HCT116 (cell line): ENCODE measurements around the gene CFAP46. TPM values are rescaled to one million over a fixed set of nuclear protein-coding genes. Genes with fewer than 3 reads are reported as not detected.

ENCODE experiments used
- ATAC-seq: fragments of 200-7000 bp; cut with Tn5 transposase; 2 replicates; pipeline ENCODE4 v1.9.1; 2020; ENCODE audit warnings: mild to moderate bottlenecking, moderate library complexity
- BruUV-seq: library from RNA; stranded (reverse); fragments of 400-500 nt; replicated peaks from 2 replicates; lab custom pipeline; 2021; lab: Mats Ljungman, UMichigan
- CTCF ChIA-PET: fragments of 300-600 bp; sonication (Branson Sonifier 250); formaldehyde crosslinking; loops from one replicate; lab custom pipeline; 2021; ENCODE audit warnings: antibody characterized with exemption; lab: Charles Lee
- POLR2A ChIA-PET: fragments of 300-600, 350-600 bp; sonication (Branson Sonifier 250); formaldehyde crosslinking; loops from one replicate; lab custom pipeline; 2021; ENCODE audit warnings: antibody characterized with exemption; lab: Charles Lee
- RAD21 ChIA-PET, 2 experiments: fragments of 300-600 bp; sonication (Branson Sonifier 250); formaldehyde crosslinking; loops; one replicate each; lab custom pipeline; 2023; ENCODE audit warnings: low total read pairs in 2 of 2; ENCODE audit not compliant: uncharacterized antibody in 2 of 2, unreplicated experiment in 2 of 2, low non-redundant PET in 1 of 2; lab: Charles Lee
- DNase-seq: peaks from one replicate; pipeline ENCODE4 v3.0.0-alpha.2; 2010; ENCODE audit warnings: low read depth, low spot score
- H2AFZ ChIP-seq: fragments of 200-600 bp; shearing (Covaris generic), sonication (generic); 2 replicates; pipeline ENCODE4 v1.6.1; 2017; ENCODE audit warnings: low read depth, mixed run types, mixed read lengths, antibody characterized with exemption, low read length; ENCODE audit not compliant: poor library complexity, severe bottlenecking
- H3K27ac ChIP-seq: 2 replicates; pipeline ENCODE4 v1.5.1; 2012; ENCODE audit warnings: low read depth, low read length
- H3K27me3 ChIP-seq: fragments of 200-600 bp; sonication (generic); 2 replicates; pipeline ENCODE4 v1.6.1; 2016; ENCODE audit warnings: mixed run types, low read length, mixed read lengths; ENCODE audit not compliant: insufficient read depth
- H3K36me3 ChIP-seq, 2 experiments: fragments of 200-500 bp in 1 of 2; fragments of 200-600 bp in 1 of 2; sonication (Bioruptor generic) in 1 of 2; sonication (generic) in 1 of 2; 2 replicates each; pipeline versions ENCODE4 v1.5.1 to v1.6.1; 2014 to 2016; ENCODE audit warnings: low read length in 2 of 2, inconsistent platforms in 1 of 2, mixed read lengths in 1 of 2, mixed run types in 1 of 2; ENCODE audit not compliant: insufficient read depth in 2 of 2, control insufficient read depth in 1 of 2
- H3K4me1 ChIP-seq, 2 experiments: fragments of 200-600 bp in 1 of 2; sonication (generic) in 1 of 2; 2 replicates each; pipeline versions ENCODE4 v1.5.1 to v1.6.1; 2012 to 2017; ENCODE audit warnings: low read length in 2 of 2, inconsistent platforms in 1 of 2, mild to moderate bottlenecking in 1 of 2, mixed read lengths in 1 of 2, mixed run types in 1 of 2, moderate library complexity in 1 of 2; ENCODE audit not compliant: insufficient read depth in 2 of 2, control insufficient read depth in 1 of 2
- H3K4me2 ChIP-seq: fragments of 200-600 bp; sonication (generic); 2 replicates; pipeline ENCODE4 v1.6.1; 2017; ENCODE audit warnings: mixed run types, low read length, mixed read lengths
- H3K4me3 ChIP-seq, 2 experiments: fragments of 200-600 bp in 1 of 2; sonication (generic) in 1 of 2; replicated peaks in 1 of 2; 2 replicates each; pipeline ENCODE4 v1.5.1; 2011 to 2016; ENCODE audit warnings: low read length in 2 of 2, control low read depth in 1 of 2, low read depth in 1 of 2, mild to moderate bottlenecking in 1 of 2, mixed read lengths in 1 of 2, mixed run types in 1 of 2
- H3K79me2 ChIP-seq: fragments of 200-600 bp; sonication (generic); 2 replicates; pipeline ENCODE4 v1.6.1; 2017; ENCODE audit warnings: mild to moderate bottlenecking, mixed run types, low read length, moderate library complexity, mixed read lengths; ENCODE audit not compliant: insufficient read depth
- H3K9ac ChIP-seq: fragments of 200-600 bp; sonication (generic); 2 replicates; pipeline ENCODE4 v1.6.1; 2016; ENCODE audit warnings: low read length, mixed read lengths
- H3K9me2 ChIP-seq: fragments of 200-600 bp; sonication (generic), shearing (Covaris generic); 2 replicates; pipeline ENCODE4 v1.6.1; 2017; ENCODE audit warnings: mixed run types, mild to moderate bottlenecking, moderate library complexity; ENCODE audit not compliant: insufficient read depth
- H3K9me3 ChIP-seq, 2 experiments: fragments of 200-500 bp in 1 of 2; fragments of 200-600 bp in 1 of 2; sonication (Bioruptor generic) in 1 of 2; sonication (generic) in 1 of 2; 2 replicates each; pipeline ENCODE4 v1.6.1; 2014 to 2017; ENCODE audit warnings: low read length in 2 of 2, mixed read lengths in 2 of 2, inconsistent platforms in 1 of 2, low read depth in 1 of 2, mild to moderate bottlenecking in 1 of 2, mixed run types in 1 of 2, moderate library complexity in 1 of 2; ENCODE audit not compliant: control insufficient read depth in 1 of 2, insufficient read depth in 1 of 2
- H4K20me1 ChIP-seq: fragments of 200-600 bp; sonication (generic), shearing (Covaris generic); 2 replicates; pipeline ENCODE4 v1.6.1; 2017; ENCODE audit warnings: mixed run types, mild to moderate bottlenecking, moderate library complexity; ENCODE audit not compliant: insufficient read depth
- ATF3 ChIP-seq: IDR thresholded peaks from 2 replicates; pipeline ENCODE4 v1.6.1; 2012
- CBX3 ChIP-seq: IDR thresholded peaks from 2 replicates; pipeline ENCODE4 v1.6.1; 2012; ENCODE audit warnings: low read depth
- CTCF ChIP-seq, 3 experiments: fragments of 200-600 bp in 1 of 3; sonication (generic) in 1 of 3; IDR thresholded peaks in 2 of 3; conservative IDR thresholded peaks in 1 of 3; 2 replicates each; pipeline ENCODE4 v1.5.1; 2012 to 2017; ENCODE audit warnings: low read depth in 2 of 3, low read length in 2 of 3, antibody characterized with exemption in 1 of 3, borderline replicate concordance in 1 of 3, control low read depth in 1 of 3, mild to moderate bottlenecking in 1 of 3, mixed read lengths in 1 of 3, mixed run types in 1 of 3, moderate library complexity in 1 of 3; ENCODE audit not compliant: insufficient read depth in 1 of 3
- EGR1 ChIP-seq: IDR thresholded peaks from 2 replicates; pipeline ENCODE4 v1.6.1; 2012; ENCODE audit warnings: low read depth
- ELF1 ChIP-seq: IDR thresholded peaks from 2 replicates; pipeline ENCODE4 v1.6.1; 2012; ENCODE audit warnings: low read depth, borderline replicate concordance
- EZH2 ChIP-seq: fragments of 200-600 bp; sonication (generic); IDR thresholded peaks from 2 replicates; pipeline ENCODE4 v1.6.1; 2017; ENCODE audit warnings: antibody characterized with exemption, mixed run types
- FOSL1 ChIP-seq: IDR thresholded peaks from 2 replicates; pipeline ENCODE4 v1.6.1; 2012; ENCODE audit warnings: low read depth
- JUND ChIP-seq: IDR thresholded peaks from 2 replicates; pipeline ENCODE4 v1.6.1; 2012
- POLR2AphosphoS5 ChIP-seq: IDR thresholded peaks from 2 replicates; pipeline ENCODE4 v1.6.1; 2011; ENCODE audit warnings: mild to moderate bottlenecking, low read depth, low read length, moderate library complexity
- RAD21 ChIP-seq: IDR thresholded peaks from 2 replicates; pipeline ENCODE4 v1.6.1; 2012; ENCODE audit warnings: low read depth, mild to moderate bottlenecking
- REST ChIP-seq: IDR thresholded peaks from 2 replicates; pipeline ENCODE4 v1.6.1; 2012; ENCODE audit warnings: low read depth
- SIN3A ChIP-seq: IDR thresholded peaks from 2 replicates; pipeline ENCODE4 v1.6.1; 2012; ENCODE audit warnings: low read depth
- SP1 ChIP-seq: IDR thresholded peaks from 2 replicates; pipeline ENCODE4 v1.6.1; 2012; ENCODE audit warnings: low read depth
- SRF ChIP-seq: IDR thresholded peaks from 2 replicates; pipeline ENCODE4 v1.6.1; 2012; ENCODE audit warnings: low read depth
- TCF7L2 ChIP-seq: IDR thresholded peaks from 2 replicates; pipeline ENCODE4 v1.7.0; 2011; ENCODE audit warnings: borderline replicate concordance, inconsistent platforms; ENCODE audit not compliant: insufficient read depth, insufficient read length; ENCODE audit errors: extremely low read depth
- YY1 ChIP-seq: IDR thresholded peaks from 2 replicates; pipeline ENCODE4 v1.6.1; 2011; ENCODE audit warnings: low read length, low read depth, moderate library complexity, mild to moderate bottlenecking; ENCODE audit not compliant: insufficient replicate concordance; ENCODE audit errors: extremely low read depth
- ZNF274 ChIP-seq: fragments of 200-500 bp; sonication (Bioruptor generic); IDR thresholded peaks from 2 replicates; pipeline ENCODE4 v1.6.1; 2014; ENCODE audit warnings: mild to moderate bottlenecking, low read depth, low read length, inconsistent platforms
- intact Hi-C: fragments of 100-400 bp; cut with micrococcal nuclease; formaldehyde crosslinking; loops from 2 replicates; pipeline ENCODE4 v1.10.0; 2022
- total RNA-seq: library from RNA; stranded (reverse); gene quantifications from one replicate; pipeline ENCODE4 v1.2.1, GENCODE V29; 2021; ENCODE audit not compliant: unreplicated experiment

The CFAP46 gene
- total RNA-seq, 1 experiment from 2014 or later, result 1.4 TPM

GRCh38 chr10:132806110-132806509 lies 136.3 kb downstream of the CFAP46 start:
- H3K27me3 ChIP-seq, result no peaks in the 10 kb centered on the region
- no peak overlapping the region for H3K4me3 ChIP-seq
- H3K9ac ChIP-seq, result no peak overlapping the region
- ChIA-PET CTCF (no interaction called here), RAD21 (no interaction called here), POLR2A (no interaction called here)
- intact Hi-C loops, result no loop called here
- H3K9me3 ChIP-seq, result no peaks in the 10 kb centered on the region
- no peak for ATAC-seq
- H3K9me2 ChIP-seq, result no peaks in the 10 kb centered on the region
- H3K27ac ChIP-seq, result no peak overlapping the region
- no peak overlapping the region for H3K4me2 ChIP-seq
- BruUV-seq, result no TSS peak
- no peaks in the 10 kb centered on the region for H3K4me1 ChIP-seq
- H4K20me1 ChIP-seq, result no peaks in the 10 kb centered on the region
- no peak overlapping the region for H2AFZ ChIP-seq
- no peak for DNase-seq
- H3K36me3 ChIP-seq, result no peaks in the 10 kb centered on the region
- H3K79me2 ChIP-seq, result no peaks in the 10 kb centered on the region
- TF ChIP-seq YY1 (no peak), EZH2 (no peak), CTCF (IDR thresholded peaks at IDR 0.05 in 2 of 3, conservative IDR thresholded peaks at IDR 0.05 in 1 of 3; ENCODE audit: borderline replicate concordance in 1 of 3, insufficient read depth in 1 of 3, low read depth in 2 of 3, low read length in 2 of 3) (no peak), JUND (no peak), FOSL1 (no peak), EGR1 (no peak), SRF (no peak), ZNF274 (no peak)

- Histone ChIP-seq H3K9me2 (no peaks in the 10 kb centered on the region), H3K9ac (no peak overlapping the region), H3K4me3 (no peak overlapping the region), H3K4me1 (no peaks in the 10 kb centered on the region), H2AFZ (no peak overlapping the region), H3K27me3 (no peaks in the 10 kb centered on the region), H3K79me2 (no peaks in the 10 kb centered on the region), H3K36me3 (no peaks in the 10 kb centered on the region), H3K27ac (no peak overlapping the region), H4K20me1 (no peaks in the 10 kb centered on the region), H3K9me3 (no peaks in the 10 kb centered on the region), H3K4me2 (no peak overlapping the region)
- intact Hi-C loops, result no loop called here
- ATAC-seq (no peak), DNase-seq (no peak)
- BruUV-seq, result no TSS peak
- ChIA-PET RAD21 (no interaction called here), CTCF (no interaction called here), POLR2A (no interaction called here)
- no peak for TF ChIP-seq TCF7L2
- no peak for TF ChIP-seq CBX3
- TF ChIP-seq ZNF274, result no peak
- TF ChIP-seq RAD21, result no peak
- TF ChIP-seq JUND, result no peak
- no peak for TF ChIP-seq EGR1
- no peak for TF ChIP-seq SIN3A
- TF ChIP-seq ELF1, result no peak
- TF ChIP-seq SP1, result no peak
- no peak for TF ChIP-seq REST
- TF ChIP-seq POLR2AphosphoS5, result no peak
- no peak for TF ChIP-seq ATF3
- TF ChIP-seq SRF, result no peak
Observed at GRCh38 chr10:132805599-132805998, 136.8 kb downstream of the CFAP46 start.
